Fibroblast of lung (primary cell): ENCODE data around the gene TMPRSS11A. TPM values are rescaled to one million over a fixed set of nuclear protein-coding genes. Genes with fewer than 3 reads are reported as not detected.

ENCODE experiments used
- DNase-seq, 2 donors: peaks; one replicate each; pipeline versions ENCODE4 v3.0.0 to v3.0.0-alpha.2; 2010; ENCODE audit warnings: low read depth in 2 of 2
- H2AFZ ChIP-seq: 2 replicates; pipeline ENCODE4 v1.5.1; 2012; ENCODE audit warnings: low read length, control low read depth, inconsistent platforms
- H3K27ac ChIP-seq: 2 replicates; pipeline ENCODE4 v1.5.1; 2011; ENCODE audit warnings: low read length, control low read depth; ENCODE audit not compliant: insufficient read depth
- H3K27me3 ChIP-seq: 2 replicates; pipeline ENCODE4 v1.5.1; 2011; ENCODE audit warnings: mild to moderate bottlenecking, low read length; ENCODE audit not compliant: control insufficient read depth, insufficient read depth
- H3K36me3 ChIP-seq: 2 replicates; pipeline ENCODE4 v1.5.1; 2011; ENCODE audit warnings: low read length; ENCODE audit not compliant: control insufficient read depth, insufficient read depth
- H3K4me1 ChIP-seq: 2 replicates; pipeline ENCODE4 v1.5.1; 2011; ENCODE audit warnings: low read length; ENCODE audit not compliant: control insufficient read depth, insufficient read depth; ENCODE audit errors: extremely low read depth
- H3K4me2 ChIP-seq: 2 replicates; pipeline ENCODE4 v1.5.1; 2011; ENCODE audit warnings: low read length, control low read depth; ENCODE audit not compliant: insufficient read depth; ENCODE audit errors: extremely low read depth
- H3K4me3 ChIP-seq, 4 experiments: fragments of 200-600 bp in 1 of 4; sonication (generic) in 1 of 4; replicated peaks in 1 of 4; 2 replicates each; pipeline ENCODE4 v1.5.1; 2011 to 2016; ENCODE audit warnings: low read length in 4 of 4, low read depth in 3 of 4, mild to moderate bottlenecking in 3 of 4, control low read depth in 2 of 4, inconsistent platforms in 1 of 4, mixed read lengths in 1 of 4; ENCODE audit not compliant: insufficient read depth in 1 of 4; ENCODE audit errors: control extremely low read depth in 1 of 4
- H3K79me2 ChIP-seq: 2 replicates; pipeline ENCODE4 v1.5.1; 2012; ENCODE audit warnings: mild to moderate bottlenecking, low read length, inconsistent platforms; ENCODE audit not compliant: control insufficient read depth, insufficient read depth
- H3K9ac ChIP-seq: 2 replicates; pipeline ENCODE4 v1.5.1; 2011; ENCODE audit warnings: mild to moderate bottlenecking, low read length, control low read depth; ENCODE audit not compliant: insufficient read depth
- H3K9me3 ChIP-seq: 2 replicates; pipeline ENCODE4 v1.5.1; 2012; ENCODE audit warnings: low read depth, low read length; ENCODE audit not compliant: control insufficient read depth, insufficient read depth
- H4K20me1 ChIP-seq: 2 replicates; pipeline ENCODE4 v1.5.1; 2011; ENCODE audit warnings: low read length; ENCODE audit not compliant: control insufficient read depth, insufficient read depth; ENCODE audit errors: extremely low read depth
- CTCF ChIP-seq, 2 donors: IDR thresholded peaks in 1 of 2; conservative IDR thresholded peaks in 1 of 2; 1 replicate in 1 of 2; 2 replicates in 1 of 2; pipeline ENCODE4 v1.5.1; 2011 to 2012; ENCODE audit warnings: low read length in 2 of 2, control low read depth in 1 of 2, inconsistent platforms in 1 of 2, low read depth in 1 of 2, mild to moderate bottlenecking in 1 of 2
- EZH2 ChIP-seq: IDR thresholded peaks from 2 replicates; pipeline ENCODE4 v1.5.1; 2012; ENCODE audit warnings: low read length, control low read depth, mild to moderate bottlenecking; ENCODE audit errors: missing control alignments
- polyA plus RNA-seq, 2 donors: library from polyadenylated mRNA; depleted of rRNA in 1 of 2; stranded (reverse) in 1 of 2; unstranded in 1 of 2; fragments of >200 nt; gene quantifications; 2 replicates each; pipeline ENCODE4 v1.2.1, GENCODE V29; 2011 to 2012; ENCODE audit warnings: missing spikeins in 1 of 2
- total RNA-seq: library from RNA; depleted of rRNA; stranded (reverse); fragments of >200 nt; gene quantifications from 2 replicates; pipeline ENCODE4 v1.2.1, GENCODE V29; 2014

TMPRSS11A gene
- total and polyA plus RNA-seq, 2 donors (not counting 1 experiment from before 2014, with no cell fraction given) = not detected

GRCh38 chr4:67996127-67996526, 32.8 kb upstream of the TMPRSS11A start:
- Histone ChIP-seq H3K36me3 (no peaks in the 10 kb centered on the region), H4K20me1 (no peaks in the 10 kb centered on the region), H3K4me1 (no peaks in the 10 kb centered on the region), H3K4me2 (no peak overlapping the region), H3K27ac (no peak overlapping the region), H3K9me3 (no peaks in the 10 kb centered on the region), H2AFZ (no peak overlapping the region), H3K27me3 (no peaks in the 10 kb centered on the region), H3K79me2 (no peaks in the 10 kb centered on the region), H3K4me3 (no peak overlapping the region), H3K9ac (no peak overlapping the region)
- no peak for DNase-seq
- no peak for TF ChIP-seq EZH2
- TF ChIP-seq CTCF (conservative IDR thresholded peaks at IDR 0.05 in 1 of 2, IDR thresholded peaks at IDR 0.05 in 1 of 2; ENCODE audit: low read depth in 1 of 2, low read length in 2 of 2) = no peak

- no peaks in the 10 kb centered on the region for H3K79me2 ChIP-seq
- H3K36me3 ChIP-seq = no peaks in the 10 kb centered on the region
- no peak for TF ChIP-seq EZH2
- no peak for TF ChIP-seq CTCF (conservative IDR thresholded peaks at IDR 0.05 in 1 of 2, IDR thresholded peaks at IDR 0.05 in 1 of 2; ENCODE audit: low read depth in 1 of 2, low read length in 2 of 2)
- no peaks in the 10 kb centered on the region for H3K27me3 ChIP-seq
- H4K20me1 ChIP-seq = no peaks in the 10 kb centered on the region
- DNase-seq = peak in 1 of 2 donors; percentile 93
- no peak overlapping the region for H3K4me2 ChIP-seq
- no peak overlapping the region for H3K4me3 ChIP-seq
- H3K9ac ChIP-seq = no peak overlapping the region
- no peak overlapping the region for H3K27ac ChIP-seq
- H3K4me1 ChIP-seq = no peaks in the 10 kb centered on the region
- H3K9me3 ChIP-seq = no peaks in the 10 kb centered on the region
- H2AFZ ChIP-seq = no peak overlapping the region
Measured at GRCh38 chr4:67988991-67989390, 25.7 kb upstream of the TMPRSS11A start.

- Histone ChIP-seq H4K20me1 (no peaks in the 10 kb centered on the region), H3K27ac (no peak overlapping the region), H3K79me2 (no peaks in the 10 kb centered on the region), H3K9me3 (no peaks in the 10 kb centered on the region), H3K4me3 (no peak overlapping the region), H3K36me3 (no peaks in the 10 kb centered on the region), H3K4me1 (no peaks in the 10 kb centered on the region), H3K27me3 (no peaks in the 10 kb centered on the region), H3K4me2 (no peak overlapping the region), H2AFZ (no peak overlapping the region), H3K9ac (no peak overlapping the region)
- DNase-seq = peak in 1 of 2 donors; percentile 64
- TF ChIP-seq EZH2 = no peak
- no peak for TF ChIP-seq CTCF (conservative IDR thresholded peaks at IDR 0.05 in 1 of 2, IDR thresholded peaks at IDR 0.05 in 1 of 2; ENCODE audit: low read depth in 1 of 2, low read length in 2 of 2)
Measured at GRCh38 chr4:67983333-67983732, 20.0 kb upstream of the TMPRSS11A start.
